ENCODE results near the gene C6orf136. TPM values are rescaled to one million over a fixed set of nuclear protein-coding genes. Genes with fewer than 3 reads are reported as not detected.
"Not testable (repeated sequence)": the region's sequence is repeated elsewhere in the genome, so short reads cannot be mapped to it uniquely, and the experiment has no call there.

Gene C6orf136
- total RNA-seq, 2 donors from 2014 or later, result 24.8 to 36.7 TPM

- H3K27me3 Mint-ChIP-seq, result no peaks in the 10 kb centered on the region
- H3K9me3 Mint-ChIP-seq, result no peaks in the 10 kb centered on the region
- peaks cover 100% of the 10 kb centered on the region for H3K36me3 Mint-ChIP-seq (ENCODE audit: low read depth)
- H3K4me3 Mint-ChIP-seq, result peak within 1 kb of the TSS; percentile 90
- H3K27ac Mint-ChIP-seq, result peak within 1 kb of the TSS; percentile 91
- peaks cover 22% of the 10 kb centered on the region for H3K4me1 Mint-ChIP-seq
- peak; percentile 99 for ATAC-seq (replicated peaks)
Observed at GRCh38 chr6:30626484-30627366, 20.2 kb upstream of the C6orf136 start, which contains the start of gene ATAT1. Gene ATAT1 (plus strand): TSS chr6:30626874.

- peaks cover 41% of the 10 kb centered on the region for H3K36me3 Mint-ChIP-seq (ENCODE audit: low read depth)
- no peak for ATAC-seq (replicated peaks)
- H3K4me3 Mint-ChIP-seq, result no peak overlapping the region
- no peak overlapping the region for H3K27ac Mint-ChIP-seq
- H3K4me1 Mint-ChIP-seq, result no peaks in the 10 kb centered on the region
- H3K27me3 Mint-ChIP-seq, result no peaks in the 10 kb centered on the region
- no peaks in the 10 kb centered on the region for H3K9me3 Mint-ChIP-seq
Observed at GRCh38 chr6:30635834-30636233, 11.1 kb upstream of the C6orf136 start.

GRCh38 chr6:30640481-30640880 lies 6.5 kb upstream of the C6orf136 start:
- no peak for ATAC-seq (replicated peaks)

GRCh38 chr6:30641048-30641447 lies 5.9 kb upstream of the C6orf136 start:
- H3K4me1 Mint-ChIP-seq, result peaks cover 4% of the 10 kb centered on the region
- no peaks in the 10 kb centered on the region for H3K27me3 Mint-ChIP-seq
- H3K36me3 Mint-ChIP-seq (ENCODE audit: low read depth), result peaks cover 48% of the 10 kb centered on the region
- H3K27ac Mint-ChIP-seq, result no peak overlapping the region
- H3K4me3 Mint-ChIP-seq, result no peak overlapping the region
- no peaks in the 10 kb centered on the region for H3K9me3 Mint-ChIP-seq
- no peak for ATAC-seq (replicated peaks)

More at GRCh38 chr6:30640481-30640880, 6.5 kb upstream of the C6orf136 start:
- no peaks in the 10 kb centered on the region for H3K4me1 Mint-ChIP-seq
- H3K4me3 Mint-ChIP-seq, result no peak overlapping the region
- H3K9me3 Mint-ChIP-seq, result no peaks in the 10 kb centered on the region
- no peaks in the 10 kb centered on the region for H3K27me3 Mint-ChIP-seq
- H3K27ac Mint-ChIP-seq, result no peak overlapping the region
- peaks cover 48% of the 10 kb centered on the region for H3K36me3 Mint-ChIP-seq (ENCODE audit: low read depth)

- Mint-ChIP-seq H3K4me1 (peaks cover 12% of the 10 kb centered on the region), H3K27me3 (no peaks in the 10 kb centered on the region), H3K4me3 (no peak overlapping the region), H3K9me3 (no peaks in the 10 kb centered on the region), H3K36me3 (ENCODE audit: low read depth) (peaks cover 42% of the 10 kb centered on the region), H3K27ac (peak overlapping the region; percentile 21)
- no peak for ATAC-seq (replicated peaks)
Observed at GRCh38 chr6:30643656-30644055, 3.3 kb upstream of the C6orf136 start.

- no peaks in the 10 kb centered on the region for H3K9me3 Mint-ChIP-seq
- peaks cover 12% of the 10 kb centered on the region for H3K4me1 Mint-ChIP-seq
- H3K27ac Mint-ChIP-seq, result peak overlapping the region; percentile 60
- H3K36me3 Mint-ChIP-seq (ENCODE audit: low read depth), result peaks cover 46% of the 10 kb centered on the region
- no peak overlapping the region for H3K4me3 Mint-ChIP-seq
- no peaks in the 10 kb centered on the region for H3K27me3 Mint-ChIP-seq
- no peak for ATAC-seq (replicated peaks)
Observed at GRCh38 chr6:30644769-30645168, 2.2 kb upstream of the C6orf136 start.

- peaks cover 49% of the 10 kb centered on the region for H3K36me3 Mint-ChIP-seq (ENCODE audit: low read depth)
- peaks cover 12% of the 10 kb centered on the region for H3K4me1 Mint-ChIP-seq
- no peaks in the 10 kb centered on the region for H3K9me3 Mint-ChIP-seq
- H3K4me3 Mint-ChIP-seq, result peak overlapping the region; percentile 83
- H3K27me3 Mint-ChIP-seq, result no peaks in the 10 kb centered on the region
- peak overlapping the region; percentile 85 for H3K27ac Mint-ChIP-seq
- no peak for ATAC-seq (replicated peaks)
Observed at GRCh38 chr6:30645989-30646388, 944 bp upstream of the C6orf136 start.

GRCh38 chr6:30647242-30648116 lies 546 bp downstream of the C6orf136 start:
- H3K36me3 Mint-ChIP-seq (ENCODE audit: low read depth), result peaks cover 54% of the 10 kb centered on the region
- peak; percentile 76 for ATAC-seq (replicated peaks)
- H3K27me3 Mint-ChIP-seq, result no peaks in the 10 kb centered on the region
- H3K4me3 Mint-ChIP-seq, result peak overlapping the region; percentile 83
- peaks cover 12% of the 10 kb centered on the region for H3K4me1 Mint-ChIP-seq
- no peaks in the 10 kb centered on the region for H3K9me3 Mint-ChIP-seq
- peak overlapping the region; percentile 85 for H3K27ac Mint-ChIP-seq

- no peak overlapping the region for H3K27ac Mint-ChIP-seq
- no peak for ATAC-seq (replicated peaks)
- H3K36me3 Mint-ChIP-seq (ENCODE audit: low read depth), result peaks cover 67% of the 10 kb centered on the region
- no peaks in the 10 kb centered on the region for H3K27me3 Mint-ChIP-seq
- no peaks in the 10 kb centered on the region for H3K9me3 Mint-ChIP-seq
- H3K4me3 Mint-ChIP-seq, result no peak overlapping the region
- peaks cover 6% of the 10 kb centered on the region for H3K4me1 Mint-ChIP-seq
Observed at GRCh38 chr6:30651143-30651542, 4.2 kb downstream of the C6orf136 start.

- Mint-ChIP-seq H3K9me3 (no peaks in the 10 kb centered on the region), H3K4me1 (peaks cover 8% of the 10 kb centered on the region), H3K27ac (peak overlapping the region; percentile 34), H3K4me3 (no peak overlapping the region), H3K27me3 (no peaks in the 10 kb centered on the region), H3K36me3 (ENCODE audit: low read depth) (peaks cover 99% of the 10 kb centered on the region)
- no peak for ATAC-seq (replicated peaks)
Observed at GRCh38 chr6:30654798-30655742, 8.1 kb downstream of the C6orf136 start.

GRCh38 chr6:30655743-30656094 lies 8.8 kb downstream of the C6orf136 start:
- no peak for ATAC-seq (replicated peaks)
- Mint-ChIP-seq H3K4me3 (no peak overlapping the region), H3K36me3 (ENCODE audit: low read depth) (peaks cover 99% of the 10 kb centered on the region), H3K27me3 (no peaks in the 10 kb centered on the region), H3K27ac (peak overlapping the region; percentile 34), H3K9me3 (no peaks in the 10 kb centered on the region), H3K4me1 (peaks cover 10% of the 10 kb centered on the region)

GRCh38 chr6:30656513-30656912 lies 9.6 kb downstream of the C6orf136 start:
- Mint-ChIP-seq H3K27me3 (no peaks in the 10 kb centered on the region), H3K4me3 (no peak overlapping the region), H3K27ac (peak overlapping the region; percentile 34), H3K4me1 (peaks cover 11% of the 10 kb centered on the region), H3K36me3 (ENCODE audit: low read depth) (peaks cover 97% of the 10 kb centered on the region), H3K9me3 (no peaks in the 10 kb centered on the region)
- no peak for ATAC-seq (replicated peaks)

- ATAC-seq (replicated peaks), result no peak
- Mint-ChIP-seq H3K4me3 (no peak overlapping the region), H3K36me3 (ENCODE audit: low read depth) (peaks cover 97% of the 10 kb centered on the region), H3K4me1 (peaks cover 17% of the 10 kb centered on the region), H3K27ac (peak overlapping the region; percentile 34), H3K9me3 (no peaks in the 10 kb centered on the region), H3K27me3 (no peaks in the 10 kb centered on the region)
Observed at GRCh38 chr6:30657454-30657853, 10.5 kb downstream of the C6orf136 start.

GRCh38 chr6:30657922-30658321 lies 11.0 kb downstream of the C6orf136 start:
- H3K9me3 Mint-ChIP-seq; H3K27me3 Mint-ChIP-seq; H3K4me3 Mint-ChIP-seq; ATAC-seq (replicated peaks): not testable (repeated sequence)
- Mint-ChIP-seq H3K36me3 (ENCODE audit: low read depth) (peaks cover 97% of the 10 kb centered on the region), H3K4me1 (peaks cover 17% of the 10 kb centered on the region), H3K27ac (peak overlapping the region; percentile 34)

All from activated T-helper 17 cell treated with anti-CD3 and anti-CD28 coated beads, Interleukin-2, amount 50 U/mL, for 72 hours (primary cell).